H1 (cell line): Measurements from ENCODE around the gene CCDC200. TPM values are rescaled to one million over a fixed set of nuclear protein-coding genes. Genes with fewer than 3 reads are reported as not detected.

Experiments
- ATF2 ChIP-seq: IDR thresholded peaks from 2 replicates; pipeline ENCODE4 v1.6.1; 2012; ENCODE audit warnings: low read length, inconsistent platforms
- KDM4A ChIP-seq: IDR thresholded peaks from one replicate; pipeline ENCODE4 v1.7.1; 2012; ENCODE audit warnings: low read depth, mild to moderate bottlenecking, moderate library complexity, low read length, inconsistent platforms; ENCODE audit not compliant: severe bottlenecking
- SRF ChIP-seq: IDR thresholded peaks from 2 replicates; pipeline ENCODE4 v1.6.1; 2011; ENCODE audit warnings: mild to moderate bottlenecking, low read depth, low read length, moderate library complexity
- TAF1 ChIP-seq: IDR thresholded peaks from 2 replicates; pipeline ENCODE4 v1.6.1; 2011; ENCODE audit warnings: mild to moderate bottlenecking, low read depth, low read length
- polyA plus RNA-seq, 7 experiments: library from polyadenylated mRNA; depleted of rRNA in 3 of 7; stranded (reverse) in 5 of 7; unstranded in 2 of 7; fragments of >200 nt in 5 of 7; fragments of 200-250 nt in 2 of 7; gene quantifications; 1 replicate in 5 of 7; 2 replicates in 1 of 7; 4 replicates in 1 of 7; pipeline versions ENCODE4 v1.2.1 to v1.2.3, GENCODE V29; 2011 to 2013; ENCODE audit warnings: missing spikeins in 2 of 7, mixed read lengths in 2 of 7
- total RNA-seq: library from RNA; stranded (reverse); fragmentation: NEBNext Ultra II Directional; extraction: Animal tissue kit (Norgen Biotek cat#: 25700); gene quantifications from 2 replicates; pipeline ENCODE4 v1.2.1, GENCODE V29; 2021

Gene CCDC200
- total and polyA plus RNA-seq, 2 of the 8 experiments (the other 6 are each of a cell fraction or from before 2014, with no cell fraction given), result 0.11 TPM; not detected in 1

GRCh38 chr17:43212641-43213490 lies 15.6 kb downstream of the CCDC200 start (continued):
- no peak for TF ChIP-seq ATF2
- no peak for TF ChIP-seq KDM4A
- TF ChIP-seq SRF, result no peak
- TF ChIP-seq TAF1, result no peak
